Body of pancreas (tissue), 4 donors: Measurements from ENCODE around the gene ZRANB1.

Experiments used
- CTCF ChIP-seq, 7 experiments: fragments of 450-650 bp in 4 of 7; fragments of 200-600 bp in 3 of 7; sonication (generic) in 3 of 7; IDR thresholded peaks; one replicate each; pipeline ENCODE4 v1.5.1; 2016 to 2019; ENCODE audit warnings: antibody characterized with exemption in 7 of 7
- POLR2A ChIP-seq, 3 donors: fragments of 450-650 bp; IDR thresholded peaks; one replicate each; pipeline ENCODE4 v1.6.1; 2016; ENCODE audit warnings: antibody characterized with exemption in 3 of 3, mild to moderate bottlenecking in 2 of 3

- no peak for TF ChIP-seq POLR2A (IDR thresholded peaks at IDR 0.05)
- no peak for TF ChIP-seq CTCF (IDR thresholded peaks at IDR 0.05)
Observed at GRCh38 chr10:124963866-124964720, 22.2 kb downstream of the ZRANB1 start.
